HG03354 (cell line): Measurements from ENCODE around the gene DGKI.
"Not testable (repeated sequence)": the region's sequence is repeated elsewhere in the genome, so short reads cannot be mapped to it uniquely, and the experiment has no call there.

Source experiments
- ATAC-seq: cut with Tn5 transposase; IDR thresholded peaks from one replicate; pipeline ENCODE4 v1.9.1; 2021; ENCODE audit warnings: mild to moderate bottlenecking; ENCODE audit not compliant: unreplicated experiment, poor library complexity, severe bottlenecking

DGKI gene

DNA sequence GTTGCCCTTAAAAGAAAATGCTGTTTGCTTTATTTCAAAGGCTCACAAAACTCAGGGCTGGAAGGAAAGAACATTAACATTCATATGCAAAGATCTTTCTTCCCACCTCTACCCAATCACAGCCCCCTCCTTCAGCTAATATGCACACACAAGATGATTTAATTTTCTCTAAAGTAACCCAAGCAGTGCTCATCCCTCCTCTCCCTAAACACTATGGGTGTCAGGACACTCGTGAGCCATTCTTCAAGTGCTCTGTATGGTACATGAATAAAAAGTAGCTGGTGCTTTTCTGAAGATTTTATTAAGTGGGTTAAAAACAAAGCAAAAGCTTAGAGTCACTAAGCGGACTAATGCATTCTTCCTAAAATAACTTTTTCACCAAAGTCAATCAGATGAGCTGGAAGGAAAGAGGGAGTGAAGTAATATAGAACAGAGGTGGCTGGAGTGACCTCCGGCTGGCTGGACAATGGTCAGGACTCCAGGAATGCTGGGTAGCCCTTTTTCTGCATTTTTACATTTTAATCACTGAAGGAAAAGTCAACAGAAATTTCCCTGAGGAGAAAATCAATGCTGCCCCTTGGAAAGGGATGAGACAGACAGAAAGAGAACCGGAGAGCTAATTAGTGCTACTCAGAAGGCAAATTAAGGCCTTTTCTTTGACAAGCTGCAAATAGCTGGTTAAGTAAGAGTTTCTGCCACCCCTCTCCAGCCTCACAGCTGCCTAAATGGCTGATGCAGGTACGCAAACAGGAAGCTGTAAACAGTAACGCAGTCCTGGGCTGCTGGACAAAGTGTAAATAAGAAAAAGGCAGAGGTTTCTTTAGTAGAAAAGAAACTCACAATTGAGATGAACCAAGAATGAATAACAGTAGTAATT is 6.6 kb downstream of the DGKI start:
- ATAC-seq, result no peak

DNA sequence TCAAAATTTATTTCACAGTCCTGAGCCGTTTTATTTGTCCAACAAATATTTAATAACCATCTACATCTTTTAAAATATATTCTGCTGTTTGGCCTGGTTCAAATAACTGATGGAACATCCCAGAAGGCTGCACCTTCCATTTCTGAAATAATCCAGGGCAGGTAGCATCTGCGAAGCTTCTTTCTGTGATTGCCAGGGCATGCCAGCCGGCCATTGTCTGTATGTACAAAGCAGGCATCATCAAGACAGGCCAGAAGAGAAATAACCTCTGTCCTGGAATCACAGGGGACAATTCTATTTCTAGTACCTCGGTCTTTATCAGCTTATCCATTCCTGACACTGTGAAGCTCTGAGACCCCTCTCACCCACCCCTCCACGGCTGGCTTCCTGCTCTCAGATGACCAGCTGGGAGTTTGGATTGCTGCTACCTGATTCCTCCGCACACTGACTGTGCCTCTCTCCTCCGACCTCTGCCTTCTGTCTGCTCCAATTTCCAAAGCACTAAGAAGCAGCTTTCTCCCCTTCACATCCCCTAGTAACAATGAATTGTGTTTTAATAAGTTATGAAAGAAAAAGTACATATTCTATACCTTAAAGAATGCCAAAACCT is 8.0 kb downstream of the DGKI start:
- ATAC-seq, result no peak

DNA sequence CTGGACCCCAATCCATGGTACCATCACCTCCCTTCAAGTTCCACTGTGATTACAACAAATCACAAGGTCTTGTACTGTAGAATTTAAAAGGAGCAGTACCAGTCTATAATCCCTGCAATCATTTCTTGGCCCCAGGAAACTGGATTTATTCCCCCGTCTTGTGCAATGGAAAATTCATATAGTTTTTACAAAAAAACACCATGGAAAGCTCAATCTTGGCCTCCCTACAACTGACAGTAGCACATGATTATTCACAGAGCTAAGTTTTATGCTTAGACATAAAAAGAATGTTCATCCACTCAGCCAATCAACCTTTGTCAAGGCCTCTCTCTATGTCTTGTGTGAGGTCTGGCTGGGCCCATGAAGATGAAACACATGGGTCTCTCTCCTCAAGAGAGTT is 10.2 kb downstream of the DGKI start:
- ATAC-seq, result no peak

DNA sequence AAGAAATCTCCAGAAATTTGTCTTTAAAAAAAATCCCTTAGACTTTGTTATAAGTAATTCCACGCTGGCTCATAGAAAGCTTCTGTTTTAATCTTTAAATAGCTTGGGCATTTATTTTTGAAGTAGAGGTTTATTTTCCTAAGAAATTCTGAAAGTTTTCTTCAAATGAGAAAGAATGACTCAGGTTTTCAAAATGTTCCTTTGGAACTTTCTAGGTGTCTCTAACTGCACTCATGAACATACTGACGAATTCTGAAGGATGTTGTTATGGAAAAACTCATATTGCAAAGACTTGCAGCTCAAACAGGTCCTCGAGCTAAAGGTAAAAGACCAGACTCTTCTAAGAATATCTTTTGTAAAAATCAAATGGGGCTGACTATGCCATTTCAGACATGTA is 10.7 kb downstream of the DGKI start:
- ATAC-seq, result no peak

DNA sequence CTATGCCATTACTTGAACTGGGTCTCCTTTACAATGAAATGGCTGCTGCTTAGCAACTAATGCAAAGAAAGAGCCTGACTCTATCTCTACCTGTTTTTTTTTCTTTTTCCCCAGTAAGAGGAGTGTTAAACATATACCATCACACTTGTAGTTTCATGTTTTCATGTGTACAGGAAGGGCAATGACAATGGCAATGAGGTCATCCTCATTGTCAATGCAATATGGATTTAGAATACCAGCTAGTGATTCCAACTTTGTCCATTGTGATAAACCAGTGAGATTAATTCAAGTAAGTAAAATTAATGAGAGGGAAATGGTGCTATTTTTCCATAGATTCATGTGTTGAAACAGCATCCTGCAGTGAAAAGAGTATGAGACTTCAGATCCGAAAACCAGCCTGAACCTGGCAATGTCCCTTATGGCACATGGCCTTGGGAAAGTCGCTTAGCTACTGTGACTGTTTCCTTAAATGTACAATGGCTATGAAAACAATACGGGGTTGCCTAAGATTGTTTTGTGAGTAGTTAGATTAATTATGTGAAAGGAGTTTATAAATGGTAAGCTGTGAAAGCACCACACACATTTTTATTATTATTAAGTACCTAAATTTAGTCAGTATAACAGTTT is 11.2 kb downstream of the DGKI start:
- ATAC-seq, result no peak

DNA sequence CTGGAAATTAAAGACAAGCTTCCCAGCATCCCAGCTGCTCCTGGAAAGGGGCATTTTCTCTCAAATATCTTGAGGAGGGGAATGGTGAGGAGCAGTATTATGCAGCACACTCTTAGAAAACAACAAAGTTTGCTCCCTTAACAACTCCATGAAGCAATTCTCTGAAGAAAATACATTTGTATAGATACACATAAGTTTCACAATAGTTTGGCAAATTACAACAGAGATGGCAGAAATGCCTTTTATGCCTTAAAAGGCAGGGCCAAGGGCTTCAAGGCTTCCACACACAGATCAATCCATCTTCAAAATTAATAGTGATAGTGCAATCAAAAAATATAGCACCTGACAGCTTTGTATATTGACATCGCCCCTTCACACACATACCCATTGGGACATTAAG is 12.2 kb downstream of the DGKI start:
- no peak for ATAC-seq

DNA sequence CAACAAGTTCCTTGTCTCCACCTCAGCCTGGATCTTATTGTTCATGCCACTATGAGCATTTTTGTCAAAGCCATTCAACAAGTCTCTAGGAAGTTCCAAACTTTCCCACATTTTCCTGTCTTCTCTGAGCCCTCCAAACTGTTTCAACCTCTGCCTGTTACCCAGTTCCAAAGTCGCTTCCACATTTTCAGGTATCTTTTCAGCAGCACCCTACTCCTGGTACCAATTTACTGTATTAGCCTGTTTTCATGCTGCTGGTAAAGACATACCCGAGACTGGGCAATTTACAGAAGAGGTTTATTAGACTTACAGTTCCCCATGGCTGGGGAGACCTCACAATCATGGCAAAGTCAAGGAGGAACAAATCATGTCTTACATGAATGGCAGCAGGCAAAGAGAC is 13.8 kb downstream of the DGKI start:
- not testable (repeated sequence) for ATAC-seq

DNA sequence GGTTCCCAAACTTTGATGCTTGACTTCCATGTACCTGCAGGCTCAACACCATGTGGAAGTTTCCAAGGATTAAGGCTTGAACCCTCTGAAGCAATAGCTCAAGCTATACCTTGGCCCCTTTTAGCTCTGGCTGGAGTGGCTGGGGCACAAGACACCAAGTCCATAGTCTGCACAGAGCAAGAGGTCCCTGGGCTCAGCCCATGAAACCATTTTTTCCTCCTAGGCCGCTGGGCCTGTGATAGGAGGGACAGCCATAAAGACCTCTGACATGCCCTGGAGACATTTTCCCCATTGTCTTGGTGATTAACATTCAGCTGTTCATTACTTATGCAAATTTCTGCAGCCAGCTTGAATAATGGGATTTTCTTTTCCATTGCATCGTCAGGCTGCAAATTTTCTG is 14.4 kb downstream of the DGKI start:
- no peak for ATAC-seq

DNA sequence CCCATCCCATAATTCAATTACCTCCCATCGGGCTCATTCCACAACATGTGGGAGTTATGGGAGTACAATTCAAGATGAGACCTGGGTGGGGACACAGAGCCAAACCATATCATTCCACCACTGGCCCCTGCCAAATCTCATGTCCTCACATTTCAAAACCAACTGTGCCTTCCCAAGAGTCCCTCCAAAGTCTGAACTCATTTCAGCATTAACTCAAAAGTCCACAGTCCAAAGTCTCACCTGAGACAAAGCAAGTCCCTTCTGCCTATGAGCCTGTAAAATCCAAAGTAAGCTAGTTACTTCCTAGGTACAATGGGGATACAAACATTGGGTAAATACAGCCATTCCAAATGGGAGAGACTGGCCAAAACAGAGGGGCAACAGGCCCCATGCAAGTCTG is 15.2 kb downstream of the DGKI start:
- ATAC-seq, result not testable (repeated sequence)

DNA sequence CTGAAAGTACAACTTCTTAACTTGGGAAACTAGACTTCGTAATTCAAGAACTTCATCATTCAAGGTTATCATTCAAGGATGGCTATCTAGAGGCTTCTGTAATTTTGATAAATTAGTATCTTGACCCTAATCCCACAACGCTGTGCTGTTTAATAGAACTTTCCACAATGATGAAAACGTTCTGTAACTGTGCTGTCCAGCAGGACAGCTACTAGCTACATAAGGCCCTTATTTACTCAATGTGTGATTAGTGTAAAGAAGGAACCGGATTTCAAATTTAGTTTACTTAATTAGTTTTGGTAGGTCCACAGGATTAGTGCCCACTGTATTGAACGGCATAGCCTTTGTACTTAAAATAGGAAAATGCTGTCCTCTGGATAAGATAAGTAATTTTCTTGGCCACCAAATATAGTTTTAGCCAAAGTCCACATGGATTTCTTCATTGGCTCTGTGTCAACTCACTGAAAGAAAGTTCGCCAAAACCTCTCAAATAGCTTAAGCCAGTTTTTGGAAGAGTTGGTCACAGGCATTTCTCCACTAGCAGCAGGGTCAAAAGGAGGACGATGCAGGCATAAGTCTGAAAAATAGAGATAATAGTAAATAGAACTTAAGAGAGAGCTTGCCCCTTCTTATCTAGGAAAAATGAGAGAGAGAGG is 17.3 kb downstream of the DGKI start:
- no peak for ATAC-seq

DNA sequence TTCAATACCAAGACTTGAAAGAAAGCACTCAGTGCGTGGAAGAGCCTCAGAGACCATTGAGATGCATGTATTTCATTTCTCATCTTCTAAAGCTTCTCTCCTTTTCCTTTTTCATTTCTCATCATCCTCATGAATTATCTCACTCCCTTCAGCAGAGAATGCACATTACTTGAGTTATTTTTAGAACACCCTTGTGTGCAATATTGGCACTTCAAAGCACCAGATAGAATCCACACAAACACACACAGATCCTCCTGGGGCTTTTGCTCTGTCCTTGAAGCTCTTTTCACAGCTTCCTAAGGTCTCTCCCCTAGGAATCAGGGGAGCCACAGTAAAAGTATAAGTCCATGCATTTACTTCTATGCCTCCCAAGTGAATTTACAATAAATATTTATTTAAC is 18.3 kb downstream of the DGKI start:
- ATAC-seq, result no peak

DNA sequence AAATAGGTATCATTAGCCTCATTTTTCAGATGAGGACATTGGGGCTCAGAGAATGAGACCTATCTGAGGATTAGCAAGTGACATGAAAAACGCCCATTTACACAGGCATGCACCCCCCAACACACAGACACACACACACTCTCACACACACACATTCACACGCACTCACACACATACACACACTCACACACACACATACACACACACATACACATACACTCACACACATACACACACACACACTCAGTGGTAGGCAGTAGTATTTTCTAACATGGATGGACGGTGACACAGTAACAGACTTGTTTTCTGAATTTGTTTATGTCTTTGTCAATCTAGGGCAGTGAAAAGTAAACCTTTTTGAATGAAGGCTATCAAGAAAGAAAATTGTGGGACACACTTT is 21.3 kb downstream of the DGKI start:
- ATAC-seq, result no peak

DNA sequence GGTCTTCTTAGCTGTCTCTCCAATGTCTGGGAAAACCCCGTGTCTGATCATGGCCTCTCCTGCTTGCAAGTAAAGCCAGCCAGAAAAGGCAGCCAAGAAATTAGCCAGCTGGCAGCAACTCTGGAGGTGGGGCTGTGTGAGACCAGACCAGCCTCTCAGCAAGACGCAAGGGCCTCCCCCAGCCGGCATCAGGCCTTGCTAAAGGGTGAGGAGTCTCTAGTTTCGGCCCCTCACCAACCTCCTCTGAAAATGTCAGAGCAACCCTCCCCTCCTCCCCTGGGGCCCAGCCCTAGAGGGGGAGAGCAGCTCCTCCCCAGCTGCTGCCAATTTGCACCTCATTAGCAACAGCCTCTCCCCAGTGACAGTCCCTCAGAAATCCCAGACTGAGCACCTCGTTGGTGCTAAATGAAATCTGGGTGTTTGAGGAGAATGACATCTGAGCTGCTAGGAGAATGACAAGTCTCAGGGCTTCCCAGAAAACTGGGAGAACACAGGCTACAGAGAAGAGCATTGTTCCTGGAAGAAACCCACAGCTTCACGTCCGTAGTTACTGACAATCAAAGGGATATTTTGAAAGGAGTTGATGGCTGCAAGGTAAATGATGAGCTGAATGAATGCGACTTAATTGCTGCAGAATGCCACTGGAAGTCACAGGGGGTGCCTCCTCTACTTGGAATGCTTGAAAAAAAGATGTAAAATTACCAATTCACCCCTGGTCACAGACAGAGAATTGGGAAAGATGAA is 25.9 kb downstream of the DGKI start:
- ATAC-seq, result peak; percentile 76

DNA sequence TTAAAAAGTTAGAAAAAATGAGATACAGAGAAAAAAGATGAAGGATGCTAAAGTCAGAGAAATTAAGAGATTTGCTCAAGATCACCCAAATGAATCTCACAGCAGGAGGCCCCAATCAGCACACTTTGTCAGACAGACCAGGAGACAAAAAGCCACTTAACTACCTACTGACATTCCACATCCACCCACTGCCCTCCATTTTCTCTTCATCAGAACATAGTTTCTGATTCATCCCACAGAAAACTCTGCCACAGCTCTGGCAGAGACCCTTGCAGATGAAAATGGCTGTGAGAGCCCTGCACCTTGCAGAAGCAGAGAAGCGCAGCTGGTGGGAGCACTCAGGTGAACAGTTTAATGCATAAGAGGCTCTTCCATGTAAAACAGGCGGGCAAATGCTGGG is 26.6 kb downstream of the DGKI start:
- no peak for ATAC-seq

DNA sequence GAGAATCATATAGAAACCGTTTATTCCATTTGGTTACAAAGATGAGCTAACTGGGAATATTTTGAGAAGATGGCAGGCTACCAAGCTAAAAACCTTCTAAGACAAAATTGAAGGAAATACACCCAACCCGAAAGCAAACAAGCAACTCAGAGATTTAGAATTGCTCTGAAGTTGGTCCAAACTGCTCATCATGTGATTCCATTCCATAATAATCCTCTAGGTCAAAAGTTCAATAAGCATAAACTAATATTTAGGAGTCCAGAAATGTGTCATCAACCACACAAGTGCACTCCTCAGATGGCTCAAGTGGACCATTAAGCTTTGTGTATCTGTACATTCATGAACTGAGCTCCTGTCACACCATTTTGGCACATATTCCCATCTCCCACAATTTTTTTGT is 28.7 kb downstream of the DGKI start:
- no peak for ATAC-seq

DNA sequence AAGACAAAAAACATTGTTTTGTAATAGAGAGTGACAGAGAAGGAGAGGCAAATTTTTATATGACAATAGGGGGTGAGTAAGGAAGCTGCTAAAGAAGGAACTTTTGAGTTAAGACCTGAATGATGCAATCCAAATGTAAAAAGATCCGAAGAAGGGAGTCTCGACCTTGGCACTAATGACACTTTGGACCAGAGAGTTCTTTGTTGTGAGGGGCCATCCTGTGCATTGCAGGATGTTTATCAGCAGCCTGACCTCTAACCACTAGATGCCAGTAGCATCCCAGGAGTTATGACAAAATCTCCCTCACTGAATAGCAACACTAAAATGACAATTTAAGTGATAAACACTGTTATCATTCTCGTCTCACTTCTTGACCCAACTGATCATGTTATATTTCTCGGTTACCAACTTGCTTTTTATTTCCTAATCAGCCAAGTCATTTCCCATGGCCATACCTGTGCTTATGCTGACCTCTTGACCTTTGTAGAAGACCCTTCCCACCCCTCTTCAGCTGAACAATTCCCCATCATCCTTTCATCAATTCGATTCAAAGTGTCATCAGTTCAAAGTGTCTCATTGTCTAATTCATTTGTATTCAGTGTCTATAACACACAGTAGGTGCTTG is 30.0 kb downstream of the DGKI start:
- no peak for ATAC-seq

DNA sequence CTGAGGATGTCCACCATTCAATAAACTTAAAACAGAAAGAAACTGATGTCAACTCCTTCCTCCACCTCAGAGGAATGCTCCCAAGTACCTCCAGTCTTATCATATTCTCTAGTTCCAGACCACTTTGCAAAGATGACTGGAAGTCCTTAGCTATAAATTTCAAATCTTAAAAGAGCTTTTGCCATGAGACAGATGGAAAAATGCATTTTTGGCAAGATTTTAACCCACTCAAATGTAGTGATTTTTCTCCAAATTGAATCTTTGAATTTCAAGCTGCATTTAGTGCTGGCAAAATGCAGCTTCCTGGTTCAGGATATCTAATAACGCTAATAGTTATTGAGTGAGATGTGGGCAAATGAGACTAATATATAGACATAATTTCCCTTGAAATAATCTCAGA is 33.2 kb downstream of the DGKI start:
- no peak for ATAC-seq

DNA sequence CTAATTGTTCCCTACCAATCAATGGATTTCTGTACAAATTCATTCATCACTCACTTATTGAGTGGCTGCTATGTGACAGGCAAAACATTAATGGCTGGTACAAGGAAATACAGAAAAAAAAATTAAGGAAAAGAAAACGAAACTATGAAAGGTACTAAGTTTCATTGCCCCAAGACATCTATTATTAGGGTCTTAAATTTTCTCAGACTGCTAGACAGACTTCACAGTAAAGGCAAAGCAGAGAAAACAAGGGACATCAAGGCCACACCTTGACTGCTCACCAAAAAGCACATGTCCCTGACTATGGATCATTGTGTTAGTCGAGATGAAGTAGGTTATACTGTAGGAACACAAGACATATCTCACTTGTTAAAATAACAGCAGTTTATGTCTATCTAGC is 36.5 kb downstream of the DGKI start:
- ATAC-seq, result peak; percentile 50

DNA sequence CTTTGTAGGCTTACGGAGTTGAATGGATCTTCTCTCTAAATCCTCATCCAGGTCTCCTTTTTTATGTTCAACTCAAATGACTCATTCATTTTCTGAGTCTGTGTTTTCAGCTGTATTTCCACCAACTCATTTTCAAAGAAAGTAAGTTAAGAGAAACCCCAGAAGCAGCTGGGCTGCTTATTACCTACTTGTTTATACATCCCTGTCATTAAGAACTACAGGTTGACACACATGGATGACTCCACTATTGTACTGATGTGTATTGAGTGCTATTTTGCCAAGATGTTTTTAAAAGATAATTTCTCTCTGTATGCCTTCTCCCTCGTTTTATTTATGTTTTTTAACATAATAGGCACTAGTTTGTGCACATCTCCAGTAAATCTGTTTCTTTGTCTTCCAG is 41.9 kb downstream of the DGKI start:
- peak; percentile 51 for ATAC-seq
